HCT116 (cell line): Measurements from ENCODE around the gene APOL5. TPM values are rescaled to one million over a fixed set of nuclear protein-coding genes. Genes with fewer than 3 reads are reported as not detected.

Source experiments
- ATAC-seq: fragments of 200-7000 bp; cut with Tn5 transposase; 2 replicates; pipeline ENCODE4 v1.9.1; 2020; ENCODE audit warnings: mild to moderate bottlenecking, moderate library complexity
- BruUV-seq: library from RNA; stranded (reverse); fragments of 400-500 nt; replicated peaks from 2 replicates; lab custom pipeline; 2021; lab: Mats Ljungman, UMichigan
- CTCF ChIA-PET: fragments of 300-600 bp; sonication (Branson Sonifier 250); formaldehyde crosslinking; loops from one replicate; lab custom pipeline; 2021; ENCODE audit warnings: antibody characterized with exemption; lab: Charles Lee
- POLR2A ChIA-PET: fragments of 300-600, 350-600 bp; sonication (Branson Sonifier 250); formaldehyde crosslinking; loops from one replicate; lab custom pipeline; 2021; ENCODE audit warnings: antibody characterized with exemption; lab: Charles Lee
- RAD21 ChIA-PET, 2 experiments: fragments of 300-600 bp; sonication (Branson Sonifier 250); formaldehyde crosslinking; loops; one replicate each; lab custom pipeline; 2023; ENCODE audit warnings: low total read pairs in 2 of 2; ENCODE audit not compliant: uncharacterized antibody in 2 of 2, unreplicated experiment in 2 of 2, low non-redundant PET in 1 of 2; lab: Charles Lee
- DNase-seq: peaks from one replicate; pipeline ENCODE4 v3.0.0-alpha.2; 2010; ENCODE audit warnings: low read depth, low spot score
- H2AFZ ChIP-seq: fragments of 200-600 bp; shearing (Covaris generic), sonication (generic); 2 replicates; pipeline ENCODE4 v1.6.1; 2017; ENCODE audit warnings: low read depth, mixed run types, mixed read lengths, antibody characterized with exemption, low read length; ENCODE audit not compliant: poor library complexity, severe bottlenecking
- H3K27ac ChIP-seq: 2 replicates; pipeline ENCODE4 v1.5.1; 2012; ENCODE audit warnings: low read depth, low read length
- H3K27me3 ChIP-seq: fragments of 200-600 bp; sonication (generic); 2 replicates; pipeline ENCODE4 v1.6.1; 2016; ENCODE audit warnings: mixed run types, low read length, mixed read lengths; ENCODE audit not compliant: insufficient read depth
- H3K36me3 ChIP-seq, 2 experiments: fragments of 200-500 bp in 1 of 2; fragments of 200-600 bp in 1 of 2; sonication (Bioruptor generic) in 1 of 2; sonication (generic) in 1 of 2; 2 replicates each; pipeline versions ENCODE4 v1.5.1 to v1.6.1; 2014 to 2016; ENCODE audit warnings: low read length in 2 of 2, inconsistent platforms in 1 of 2, mixed read lengths in 1 of 2, mixed run types in 1 of 2; ENCODE audit not compliant: insufficient read depth in 2 of 2, control insufficient read depth in 1 of 2
- H3K4me1 ChIP-seq, 2 experiments: fragments of 200-600 bp in 1 of 2; sonication (generic) in 1 of 2; 2 replicates each; pipeline versions ENCODE4 v1.5.1 to v1.6.1; 2012 to 2017; ENCODE audit warnings: low read length in 2 of 2, inconsistent platforms in 1 of 2, mild to moderate bottlenecking in 1 of 2, mixed read lengths in 1 of 2, mixed run types in 1 of 2, moderate library complexity in 1 of 2; ENCODE audit not compliant: insufficient read depth in 2 of 2, control insufficient read depth in 1 of 2
- H3K4me2 ChIP-seq: fragments of 200-600 bp; sonication (generic); 2 replicates; pipeline ENCODE4 v1.6.1; 2017; ENCODE audit warnings: mixed run types, low read length, mixed read lengths
- H3K4me3 ChIP-seq, 2 experiments: fragments of 200-600 bp in 1 of 2; sonication (generic) in 1 of 2; replicated peaks in 1 of 2; 2 replicates each; pipeline ENCODE4 v1.5.1; 2011 to 2016; ENCODE audit warnings: low read length in 2 of 2, control low read depth in 1 of 2, low read depth in 1 of 2, mild to moderate bottlenecking in 1 of 2, mixed read lengths in 1 of 2, mixed run types in 1 of 2
- H3K79me2 ChIP-seq: fragments of 200-600 bp; sonication (generic); 2 replicates; pipeline ENCODE4 v1.6.1; 2017; ENCODE audit warnings: mild to moderate bottlenecking, mixed run types, low read length, moderate library complexity, mixed read lengths; ENCODE audit not compliant: insufficient read depth
- H3K9ac ChIP-seq: fragments of 200-600 bp; sonication (generic); 2 replicates; pipeline ENCODE4 v1.6.1; 2016; ENCODE audit warnings: low read length, mixed read lengths
- H3K9me2 ChIP-seq: fragments of 200-600 bp; sonication (generic), shearing (Covaris generic); 2 replicates; pipeline ENCODE4 v1.6.1; 2017; ENCODE audit warnings: mixed run types, mild to moderate bottlenecking, moderate library complexity; ENCODE audit not compliant: insufficient read depth
- H3K9me3 ChIP-seq, 2 experiments: fragments of 200-500 bp in 1 of 2; fragments of 200-600 bp in 1 of 2; sonication (Bioruptor generic) in 1 of 2; sonication (generic) in 1 of 2; 2 replicates each; pipeline ENCODE4 v1.6.1; 2014 to 2017; ENCODE audit warnings: low read length in 2 of 2, mixed read lengths in 2 of 2, inconsistent platforms in 1 of 2, low read depth in 1 of 2, mild to moderate bottlenecking in 1 of 2, mixed run types in 1 of 2, moderate library complexity in 1 of 2; ENCODE audit not compliant: control insufficient read depth in 1 of 2, insufficient read depth in 1 of 2
- H4K20me1 ChIP-seq: fragments of 200-600 bp; sonication (generic), shearing (Covaris generic); 2 replicates; pipeline ENCODE4 v1.6.1; 2017; ENCODE audit warnings: mixed run types, mild to moderate bottlenecking, moderate library complexity; ENCODE audit not compliant: insufficient read depth
- CBX3 ChIP-seq: IDR thresholded peaks from 2 replicates; pipeline ENCODE4 v1.6.1; 2012; ENCODE audit warnings: low read depth
- CEBPB ChIP-seq: IDR thresholded peaks from 2 replicates; pipeline ENCODE4 v1.6.1; 2012; ENCODE audit warnings: low read depth
- ELF1 ChIP-seq: IDR thresholded peaks from 2 replicates; pipeline ENCODE4 v1.6.1; 2012; ENCODE audit warnings: low read depth, borderline replicate concordance
- JUND ChIP-seq: IDR thresholded peaks from 2 replicates; pipeline ENCODE4 v1.6.1; 2012
- POLR2AphosphoS5 ChIP-seq: IDR thresholded peaks from 2 replicates; pipeline ENCODE4 v1.6.1; 2011; ENCODE audit warnings: mild to moderate bottlenecking, low read depth, low read length, moderate library complexity
- RAD21 ChIP-seq: IDR thresholded peaks from 2 replicates; pipeline ENCODE4 v1.6.1; 2012; ENCODE audit warnings: low read depth, mild to moderate bottlenecking
- SP1 ChIP-seq: IDR thresholded peaks from 2 replicates; pipeline ENCODE4 v1.6.1; 2012; ENCODE audit warnings: low read depth
- SRF ChIP-seq: IDR thresholded peaks from 2 replicates; pipeline ENCODE4 v1.6.1; 2012; ENCODE audit warnings: low read depth
- YY1 ChIP-seq: IDR thresholded peaks from 2 replicates; pipeline ENCODE4 v1.6.1; 2011; ENCODE audit warnings: low read length, low read depth, moderate library complexity, mild to moderate bottlenecking; ENCODE audit not compliant: insufficient replicate concordance; ENCODE audit errors: extremely low read depth
- intact Hi-C: fragments of 100-400 bp; cut with micrococcal nuclease; formaldehyde crosslinking; loops from 2 replicates; pipeline ENCODE4 v1.10.0; 2022
- total RNA-seq: library from RNA; stranded (reverse); gene quantifications from one replicate; pipeline ENCODE4 v1.2.1, GENCODE V29; 2021; ENCODE audit not compliant: unreplicated experiment
- TF ChIP-seq, protein P1 (sequence below), 3 experiments: fragments of 200-600 bp in 1 of 3; sonication (generic) in 1 of 3; IDR thresholded peaks in 2 of 3; conservative IDR thresholded peaks in 1 of 3; 2 replicates each; pipeline ENCODE4 v1.5.1; 2012 to 2017; ENCODE audit warnings: low read depth in 2 of 3, low read length in 2 of 3, antibody characterized with exemption in 1 of 3, borderline replicate concordance in 1 of 3, control low read depth in 1 of 3, mild to moderate bottlenecking in 1 of 3, mixed read lengths in 1 of 3, mixed run types in 1 of 3, moderate library complexity in 1 of 3; ENCODE audit not compliant: insufficient read depth in 1 of 3
- TF ChIP-seq, protein P2 (sequence below): IDR thresholded peaks from 2 replicates; pipeline ENCODE4 v1.6.1; 2012

Gene APOL5
- total RNA-seq, 1 experiment from 2014 or later: not detected

DNA sequence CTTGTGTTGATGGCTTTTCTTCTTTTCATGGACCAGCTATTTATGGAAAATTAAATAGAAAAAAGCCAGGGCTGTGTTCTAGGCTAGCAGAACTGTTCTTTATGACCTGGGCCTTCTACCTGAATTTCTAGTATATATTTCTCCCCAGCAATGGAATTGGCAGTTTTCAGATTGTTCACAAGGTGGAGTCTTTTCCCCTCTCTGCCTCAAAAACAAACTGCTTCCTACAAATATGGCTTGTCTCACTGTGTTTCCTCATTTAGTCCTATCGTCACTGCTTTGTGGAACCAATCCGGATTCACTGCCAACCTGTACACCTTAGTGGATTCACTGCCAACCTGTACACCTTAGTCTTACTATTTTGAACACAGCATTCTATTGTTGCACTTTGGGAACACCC is 5.0 kb upstream of the APOL5 start:
- Histone ChIP-seq H3K9me3 (no peaks in the 10 kb centered on the region; a peak in 2 of 4 replicates), H3K4me1 (no peaks in the 10 kb centered on the region), H3K36me3 (no peaks in the 10 kb centered on the region), H3K9ac (no peak overlapping the region), H3K79me2 (no peaks in the 10 kb centered on the region), H3K4me2 (no peak overlapping the region), H3K9me2 (no peaks in the 10 kb centered on the region)
- intact Hi-C loops: no loop called here
- ChIA-PET CTCF (no interaction called here), POLR2A (no interaction called here)
- no peak for ATAC-seq
- no TSS peak for BruUV-seq
- no peak for DNase-seq
- peak; percentile 72 for TF ChIP-seq YY1
- TF ChIP-seq, protein P1, sequence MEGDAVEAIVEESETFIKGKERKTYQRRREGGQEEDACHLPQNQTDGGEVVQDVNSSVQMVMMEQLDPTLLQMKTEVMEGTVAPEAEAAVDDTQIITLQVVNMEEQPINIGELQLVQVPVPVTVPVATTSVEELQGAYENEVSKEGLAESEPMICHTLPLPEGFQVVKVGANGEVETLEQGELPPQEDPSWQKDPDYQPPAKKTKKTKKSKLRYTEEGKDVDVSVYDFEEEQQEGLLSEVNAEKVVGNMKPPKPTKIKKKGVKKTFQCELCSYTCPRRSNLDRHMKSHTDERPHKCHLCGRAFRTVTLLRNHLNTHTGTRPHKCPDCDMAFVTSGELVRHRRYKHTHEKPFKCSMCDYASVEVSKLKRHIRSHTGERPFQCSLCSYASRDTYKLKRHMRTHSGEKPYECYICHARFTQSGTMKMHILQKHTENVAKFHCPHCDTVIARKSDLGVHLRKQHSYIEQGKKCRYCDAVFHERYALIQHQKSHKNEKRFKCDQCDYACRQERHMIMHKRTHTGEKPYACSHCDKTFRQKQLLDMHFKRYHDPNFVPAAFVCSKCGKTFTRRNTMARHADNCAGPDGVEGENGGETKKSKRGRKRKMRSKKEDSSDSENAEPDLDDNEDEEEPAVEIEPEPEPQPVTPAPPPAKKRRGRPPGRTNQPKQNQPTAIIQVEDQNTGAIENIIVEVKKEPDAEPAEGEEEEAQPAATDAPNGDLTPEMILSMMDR (IDR thresholded peaks at IDR 0.05 in 2 of 3, conservative IDR thresholded peaks at IDR 0.05 in 1 of 3; ENCODE audit: borderline replicate concordance in 1 of 3, insufficient read depth in 1 of 3, low read depth in 2 of 3, low read length in 2 of 3): peak; percentile 10 to 23 (median 19); a peak in 2 of 6 replicates
- peak; percentile 29; the same call in 1 of the 2 replicates for TF ChIP-seq RAD21
- TF ChIP-seq CBX3: 0 out of 2 replicates have a peak, but pooled peaks have one; percentile 40
- TF ChIP-seq, protein P2, sequence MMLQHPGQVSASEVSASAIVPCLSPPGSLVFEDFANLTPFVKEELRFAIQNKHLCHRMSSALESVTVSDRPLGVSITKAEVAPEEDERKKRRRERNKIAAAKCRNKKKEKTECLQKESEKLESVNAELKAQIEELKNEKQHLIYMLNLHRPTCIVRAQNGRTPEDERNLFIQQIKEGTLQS: no peak
- TF ChIP-seq, all 23 proteins: peak for 4
- no peaks in the 10 kb centered on the region for H4K20me1 ChIP-seq
- no peaks in the 10 kb centered on the region for H3K27me3 ChIP-seq
- RAD21 ChIA-PET: no interaction called here
- no peak overlapping the region for H3K4me3 ChIP-seq
- no peak overlapping the region for H2AFZ ChIP-seq
- H3K27ac ChIP-seq: no peak overlapping the region

- peak; percentile 79 for ATAC-seq
- no TSS peak for BruUV-seq
- H3K9ac ChIP-seq: no peak overlapping the region
Measured at GRCh38 chr22:35719212-35719875, 1.7 kb downstream of the APOL5 start.

More at GRCh38 chr22:35719212-35719875, 1.7 kb downstream of the APOL5 start:
- no peak overlapping the region for H3K4me3 ChIP-seq
- TF ChIP-seq, protein P1 (IDR thresholded peaks at IDR 0.05 in 2 of 3, conservative IDR thresholded peaks at IDR 0.05 in 1 of 3; ENCODE audit: borderline replicate concordance in 1 of 3, insufficient read depth in 1 of 3, low read depth in 2 of 3, low read length in 2 of 3): peak; percentile 23 to 48 (median 44); a peak in 5 of 6 replicates
- TF ChIP-seq YY1 (no peak), POLR2AphosphoS5 (no peak), JUND (no peak), CEBPB (no peak), SP1 (no peak), RAD21 (peak; percentile 20; the same call in 1 of the 2 replicates), ELF1 (no peak), SRF (no peak)
- POLR2A ChIA-PET: no interaction called here
- no peak for DNase-seq
- H3K4me1 ChIP-seq: no peaks in the 10 kb centered on the region
- intact Hi-C loops: no loop called here
- no peaks in the 10 kb centered on the region for H3K27me3 ChIP-seq
- no peak overlapping the region for H3K27ac ChIP-seq
- no peak overlapping the region for H2AFZ ChIP-seq
- no peaks in the 10 kb centered on the region for H3K79me2 ChIP-seq
- H3K4me2 ChIP-seq: 0 out of 2 replicates have a peak overlapping the region, but pooled peaks have one; percentile 2
- no peaks in the 10 kb centered on the region for H4K20me1 ChIP-seq
- no peaks in the 10 kb centered on the region for H3K9me2 ChIP-seq
- RAD21 ChIA-PET: no interaction called here
- no peaks in the 10 kb centered on the region for H3K9me3 ChIP-seq
- H3K36me3 ChIP-seq: no peaks in the 10 kb centered on the region
- CTCF ChIA-PET: no interaction called here
